Measurements from ENCODE around the gene LGALS9. TPM values are rescaled to one million over a fixed set of nuclear protein-coding genes. Genes with fewer than 3 reads are reported as not detected.
"Not testable (repeated sequence)": the region's sequence is repeated elsewhere in the genome, so short reads cannot be mapped to it uniquely, and the experiment has no call there.

The LGALS9 gene
- total and polyA plus RNA-seq, 12 donors: 3.5 to 87.7 (median 44.4) TPM

- Histone ChIP-seq H3K4me1 (replicated peaks in 1 of 2) (no peaks in the 10 kb centered on the region), H3K4me3 (no peak overlapping the region), H3K27ac (no peak overlapping the region), H3K36me3 (replicated peaks in 1 of 2) (no peaks in the 10 kb centered on the region), H3K27me3 (no peaks in the 10 kb centered on the region), H3K9me3 (replicated peaks in 1 of 3) (no peaks in the 10 kb centered on the region)
- intact Hi-C loops (cut with DNase I): no loop called here
- no peak for TF ChIP-seq POLR2A (IDR thresholded peaks at IDR 0.05)
- no peak for TF ChIP-seq CTCF (IDR thresholded peaks at IDR 0.05)
- peak in 6 of 7 donors; percentile 70 to 81 (median 74) for DNase-seq
- 51 to 100% (median 70%) methylated on average over 1 to 9 of the region's 9 CpGs for WGBS, 4 donors
Measured at GRCh38 chr17:27644586-27644985, 13.6 kb downstream of the LGALS9 start.

GRCh38 chr17:27645621-27646020, 14.6 kb downstream of the LGALS9 start:
- H3K36me3 ChIP-seq (replicated peaks in 1 of 2); H3K27ac ChIP-seq; H3K9me3 ChIP-seq (replicated peaks in 1 of 3); H3K27me3 ChIP-seq; DNase-seq; intact Hi-C loops (cut with DNase I); H3K4me3 ChIP-seq; H3K4me1 ChIP-seq (replicated peaks in 1 of 2): not testable (repeated sequence)
- peak in 1 of 6 experiments; percentile 19 for TF ChIP-seq CTCF (IDR thresholded peaks at IDR 0.05)
- 92 to 95% (median 92%) methylated on average over 2 to 3 of the region's 10 CpGs for WGBS, 4 donors

GRCh38 chr17:27646232-27646631, 15.2 kb downstream of the LGALS9 start:
- Histone ChIP-seq H3K36me3 (replicated peaks in 1 of 2) (no peaks in the 10 kb centered on the region), H3K27ac (no peak overlapping the region), H3K4me1 (replicated peaks in 1 of 2) (no peaks in the 10 kb centered on the region), H3K27me3 (no peaks in the 10 kb centered on the region), H3K4me3 (no peak overlapping the region), H3K9me3 (replicated peaks in 1 of 3) (no peaks in the 10 kb centered on the region)
- intact Hi-C loops (cut with DNase I): no loop called here
- DNase-seq: no peak
- TF ChIP-seq CTCF (IDR thresholded peaks at IDR 0.05) (no peak), POLR2A (IDR thresholded peaks at IDR 0.05) (no peak)
- WGBS, 4 donors: 93 to 97% (median 95%) methylated on average over 12 to 13 of the region's 13 CpGs

GRCh38 chr17:27647765-27648164, 16.8 kb downstream of the LGALS9 start:
- no peaks in the 10 kb centered on the region for H3K4me1 ChIP-seq (replicated peaks in 1 of 2)
- intact Hi-C loops (cut with DNase I): no loop called here
- H3K4me3 ChIP-seq: no peak overlapping the region
- no peaks in the 10 kb centered on the region for H3K27me3 ChIP-seq
- TF ChIP-seq POLR2A (IDR thresholded peaks at IDR 0.05) (no peak), CTCF (IDR thresholded peaks at IDR 0.05) (no peak)
- no peaks in the 10 kb centered on the region for H3K9me3 ChIP-seq (replicated peaks in 1 of 3)
- H3K27ac ChIP-seq: no peak overlapping the region
- 75 to 88% (median 83%) methylated on average over 9 of the region's 9 CpGs for WGBS, 4 donors
- no peaks in the 10 kb centered on the region for H3K36me3 ChIP-seq (replicated peaks in 1 of 2)
- DNase-seq: no peak

- intact Hi-C loops (cut with DNase I); H3K27ac ChIP-seq; H3K4me3 ChIP-seq; H3K27me3 ChIP-seq; H3K9me3 ChIP-seq (replicated peaks in 1 of 3); H3K4me1 ChIP-seq (replicated peaks in 1 of 2); H3K36me3 ChIP-seq (replicated peaks in 1 of 2): not testable (repeated sequence)
- 14 to 75% (median 72%) methylated on average over 1 to 5 of the region's 5 CpGs for WGBS, 4 donors
- DNase-seq: peak in 1 of 7 donors; percentile 33
Measured at GRCh38 chr17:27649111-27649571, 18.2 kb downstream of the LGALS9 start.

Data from adrenal gland (tissue), 12 donors.